ENCODE measurements around the gene GLRA2.

- TF ChIP-seq CTCF (IDR thresholded peaks at IDR 0.05; ENCODE audit: low read depth, low read length) (no peak), EZH2phosphoT487 (IDR thresholded peaks at IDR 0.05; ENCODE audit: low read depth) (no peak)
These were observed 189.1 kb downstream of the GLRA2 start for GRCh38 chrX:14718403-14718802.

Measured in OCI-LY3 (cell line).